ENCODE measurements around the gene NPPB. TPM values are rescaled to one million over a fixed set of nuclear protein-coding genes. Genes with fewer than 3 reads are reported as not detected.

Gene NPPB
- total RNA-seq, 1 experiment from 2014 or later = not detected

DNA sequence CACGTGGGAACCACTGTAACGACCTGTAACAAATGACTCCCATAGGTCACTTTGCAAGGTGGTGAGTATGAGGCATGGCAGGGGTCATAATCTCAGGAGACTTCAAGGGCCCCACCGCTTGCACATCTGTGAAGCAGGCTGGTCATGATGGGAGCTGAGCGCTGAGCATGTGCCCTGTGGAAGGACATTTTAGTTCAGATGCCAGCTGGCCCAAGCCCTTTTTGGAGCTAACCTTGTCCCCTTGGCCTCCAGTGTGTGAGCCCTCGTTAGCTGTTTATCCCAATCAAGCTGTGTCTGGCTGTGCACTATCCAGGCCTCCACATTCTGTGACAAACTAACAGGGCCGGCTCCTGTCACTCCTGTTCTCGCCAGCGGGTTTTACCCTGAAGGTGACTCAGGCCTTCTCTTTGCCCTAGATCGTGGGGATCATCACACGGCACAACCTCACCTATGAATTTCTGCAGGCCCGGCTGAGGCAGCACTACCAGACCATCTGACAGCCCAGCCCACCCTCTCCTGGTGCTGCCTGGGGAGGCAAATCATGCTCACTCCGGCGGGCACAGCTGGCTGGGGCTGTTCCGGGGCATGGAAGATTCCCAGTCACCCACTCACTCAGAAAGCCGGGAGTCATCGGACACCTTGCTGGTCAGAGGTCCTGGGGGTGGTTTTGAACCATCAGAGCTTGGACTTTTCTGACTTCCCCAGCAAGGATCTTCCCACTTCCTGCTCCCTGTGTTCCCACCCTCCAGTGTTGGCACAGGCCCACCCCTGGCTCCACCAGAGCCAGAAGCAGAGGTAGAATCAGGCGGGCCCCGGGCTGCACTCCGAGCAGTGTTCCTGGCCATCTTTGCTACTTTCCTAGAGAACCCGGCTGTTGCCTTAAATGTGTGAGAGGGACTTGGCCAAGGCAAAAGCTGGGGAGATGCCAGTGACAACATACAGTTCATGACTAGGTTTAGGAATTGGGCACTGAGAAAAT lies 18.7 kb downstream of the NPPB start (continued):
- TF ChIP-seq, protein P1, sequence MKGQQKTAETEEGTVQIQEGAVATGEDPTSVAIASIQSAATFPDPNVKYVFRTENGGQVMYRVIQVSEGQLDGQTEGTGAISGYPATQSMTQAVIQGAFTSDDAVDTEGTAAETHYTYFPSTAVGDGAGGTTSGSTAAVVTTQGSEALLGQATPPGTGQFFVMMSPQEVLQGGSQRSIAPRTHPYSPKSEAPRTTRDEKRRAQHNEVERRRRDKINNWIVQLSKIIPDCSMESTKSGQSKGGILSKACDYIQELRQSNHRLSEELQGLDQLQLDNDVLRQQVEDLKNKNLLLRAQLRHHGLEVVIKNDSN (CRISPR knock-in tag; IDR thresholded peaks at IDR 0.05) = no peak
- TF ChIP-seq, protein P2, sequence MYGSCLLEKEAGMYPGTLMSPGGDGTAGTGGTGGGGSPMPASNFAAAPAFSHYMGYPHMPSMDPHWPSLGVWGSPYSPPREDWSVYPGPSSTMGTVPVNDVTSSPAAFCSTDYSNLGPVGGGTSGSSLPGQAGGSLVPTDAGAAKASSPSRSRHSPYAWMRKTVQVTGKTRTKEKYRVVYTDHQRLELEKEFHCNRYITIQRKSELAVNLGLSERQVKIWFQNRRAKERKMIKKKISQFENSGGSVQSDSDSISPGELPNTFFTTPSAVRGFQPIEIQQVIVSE (CRISPR knock-in tag; IDR thresholded peaks at IDR 0.05; ENCODE audit: borderline replicate concordance) = no peak
- no peak for TF ChIP-seq GABPB1 (CRISPR knock-in tag; IDR thresholded peaks at IDR 0.05)
- TF ChIP-seq, protein P3, sequence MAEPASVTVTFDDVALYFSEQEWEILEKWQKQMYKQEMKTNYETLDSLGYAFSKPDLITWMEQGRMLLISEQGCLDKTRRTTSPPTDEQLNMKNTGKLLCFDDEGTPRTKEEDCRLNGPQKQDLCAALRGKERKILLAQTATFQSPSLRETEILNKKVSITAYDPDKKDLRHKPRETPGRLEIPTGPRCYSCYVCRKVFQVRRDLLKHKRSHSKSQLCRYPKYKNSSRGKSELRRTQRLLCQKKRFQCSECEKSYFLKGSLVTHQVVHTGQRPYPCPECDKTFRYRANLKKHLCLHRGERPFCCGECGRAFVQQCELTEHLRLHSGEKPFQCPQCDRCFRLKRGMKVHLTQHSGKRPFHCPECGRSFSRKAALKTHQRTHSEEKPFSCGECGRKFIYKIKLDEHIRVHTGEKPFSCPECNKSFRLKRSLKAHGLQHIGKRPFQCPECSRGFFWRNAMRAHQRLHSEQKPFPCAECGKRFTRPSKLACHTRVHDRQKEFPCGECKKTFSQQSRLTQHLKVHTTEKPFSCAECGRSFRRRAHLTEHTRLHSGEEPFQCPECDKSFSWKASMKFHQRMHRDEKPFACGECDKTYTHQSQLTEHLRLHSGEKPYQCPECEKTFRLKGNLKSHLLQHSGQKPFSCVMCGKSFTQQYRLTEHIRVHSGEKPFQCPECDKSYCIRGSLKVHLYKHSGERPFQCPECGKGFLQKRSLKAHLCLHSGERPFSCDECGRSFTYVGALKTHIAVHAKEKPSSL (CRISPR knock-in tag; conservative IDR thresholded peaks at IDR 0.05) = no peak
- no peak for TF ChIP-seq NFATC4 (CRISPR knock-in tag; IDR thresholded peaks at IDR 0.05)
- TF ChIP-seq ELF4 (CRISPR knock-in tag; IDR thresholded peaks at IDR 0.05; ENCODE audit: low read depth) = no peak
- TF ChIP-seq ZNF138 (CRISPR knock-in tag; conservative IDR thresholded peaks at IDR 0.05) = no peak

DNA sequence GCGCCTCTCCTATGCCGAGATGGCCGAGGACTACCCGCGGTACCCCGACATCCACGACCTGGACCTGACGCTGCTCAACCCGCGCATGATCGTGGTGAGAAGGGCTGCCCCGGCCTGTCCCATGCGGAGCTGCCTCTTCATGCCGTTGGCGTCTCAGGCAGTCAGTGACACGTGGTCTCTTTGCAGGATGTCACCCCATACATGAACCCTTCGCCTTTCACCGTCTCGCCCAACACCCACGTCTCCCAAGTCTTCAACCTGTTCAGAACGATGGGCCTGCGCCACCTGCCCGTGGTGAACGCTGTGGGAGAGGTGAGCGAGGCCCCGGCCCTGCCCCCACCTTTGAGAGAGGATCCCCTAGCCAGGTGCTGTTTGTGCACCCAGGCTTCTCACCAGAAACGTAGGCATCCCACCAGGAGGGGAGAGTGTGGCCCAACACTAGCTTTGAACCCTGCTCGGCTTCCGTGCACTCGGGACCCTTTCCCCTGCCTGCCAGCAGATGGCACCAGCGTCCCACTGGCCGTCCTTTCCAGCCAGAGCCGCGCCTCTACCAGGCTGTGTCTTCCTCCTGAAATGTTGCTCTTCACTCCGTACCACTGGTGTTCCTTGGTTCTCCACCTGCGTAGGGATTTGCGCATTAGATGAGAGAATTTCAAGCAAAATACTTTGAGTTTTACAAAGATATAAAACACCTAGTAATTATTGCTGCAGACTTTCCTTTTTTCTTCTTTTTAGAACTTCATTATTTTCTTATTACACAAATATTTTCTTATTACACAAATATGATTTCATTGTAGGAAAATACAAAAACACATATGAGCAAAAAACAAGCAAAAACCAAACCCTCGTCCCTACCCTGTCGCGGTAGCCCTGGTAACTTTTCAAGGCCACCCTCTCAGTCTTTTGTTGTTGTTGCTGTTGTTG lies 20.1 kb downstream of the NPPB start:
- POLR2A ChIA-PET = interaction anchor here (0.5 kb wide), 1 partner anchor 70 kb away, joined by 7 read pairs; no protein-coding TSS in a partner anchor
- Mint-ChIP-seq H3K36me3 (peaks cover 73% of the 10 kb centered on the region), H3K4me1 (no peaks in the 10 kb centered on the region), H3K4me3 (no peak overlapping the region), H3K9me3 (no peaks in the 10 kb centered on the region), H3K27me3 (ENCODE audit: low read depth) (no peaks in the 10 kb centered on the region), H3K27ac (no peak overlapping the region; the same call in 1 of the 2 replicates)
- DNase-seq (ENCODE audit: low spot score) (peak; percentile 84), ATAC-seq (peak; percentile 94)
- TF ChIP-seq RORB (CRISPR knock-in tag; IDR thresholded peaks at IDR 0.05) (no peak), CREM (CRISPR knock-in tag; IDR thresholded peaks at IDR 0.05) (no peak), CREB1 (CRISPR knock-in tag; IDR thresholded peaks at IDR 0.05) (no peak), NFATC4 (CRISPR knock-in tag; IDR thresholded peaks at IDR 0.05) (no peak), SP1 (CRISPR knock-in tag; conservative IDR thresholded peaks at IDR 0.05) (no peak)
- TF ChIP-seq, protein P4, sequence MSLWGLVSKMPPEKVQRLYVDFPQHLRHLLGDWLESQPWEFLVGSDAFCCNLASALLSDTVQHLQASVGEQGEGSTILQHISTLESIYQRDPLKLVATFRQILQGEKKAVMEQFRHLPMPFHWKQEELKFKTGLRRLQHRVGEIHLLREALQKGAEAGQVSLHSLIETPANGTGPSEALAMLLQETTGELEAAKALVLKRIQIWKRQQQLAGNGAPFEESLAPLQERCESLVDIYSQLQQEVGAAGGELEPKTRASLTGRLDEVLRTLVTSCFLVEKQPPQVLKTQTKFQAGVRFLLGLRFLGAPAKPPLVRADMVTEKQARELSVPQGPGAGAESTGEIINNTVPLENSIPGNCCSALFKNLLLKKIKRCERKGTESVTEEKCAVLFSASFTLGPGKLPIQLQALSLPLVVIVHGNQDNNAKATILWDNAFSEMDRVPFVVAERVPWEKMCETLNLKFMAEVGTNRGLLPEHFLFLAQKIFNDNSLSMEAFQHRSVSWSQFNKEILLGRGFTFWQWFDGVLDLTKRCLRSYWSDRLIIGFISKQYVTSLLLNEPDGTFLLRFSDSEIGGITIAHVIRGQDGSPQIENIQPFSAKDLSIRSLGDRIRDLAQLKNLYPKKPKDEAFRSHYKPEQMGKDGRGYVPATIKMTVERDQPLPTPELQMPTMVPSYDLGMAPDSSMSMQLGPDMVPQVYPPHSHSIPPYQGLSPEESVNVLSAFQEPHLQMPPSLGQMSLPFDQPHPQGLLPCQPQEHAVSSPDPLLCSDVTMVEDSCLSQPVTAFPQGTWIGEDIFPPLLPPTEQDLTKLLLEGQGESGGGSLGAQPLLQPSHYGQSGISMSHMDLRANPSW (CRISPR knock-in tag; conservative IDR thresholded peaks at IDR 0.05; ENCODE audit: low read depth) = no peak
- TF ChIP-seq, protein P5, sequence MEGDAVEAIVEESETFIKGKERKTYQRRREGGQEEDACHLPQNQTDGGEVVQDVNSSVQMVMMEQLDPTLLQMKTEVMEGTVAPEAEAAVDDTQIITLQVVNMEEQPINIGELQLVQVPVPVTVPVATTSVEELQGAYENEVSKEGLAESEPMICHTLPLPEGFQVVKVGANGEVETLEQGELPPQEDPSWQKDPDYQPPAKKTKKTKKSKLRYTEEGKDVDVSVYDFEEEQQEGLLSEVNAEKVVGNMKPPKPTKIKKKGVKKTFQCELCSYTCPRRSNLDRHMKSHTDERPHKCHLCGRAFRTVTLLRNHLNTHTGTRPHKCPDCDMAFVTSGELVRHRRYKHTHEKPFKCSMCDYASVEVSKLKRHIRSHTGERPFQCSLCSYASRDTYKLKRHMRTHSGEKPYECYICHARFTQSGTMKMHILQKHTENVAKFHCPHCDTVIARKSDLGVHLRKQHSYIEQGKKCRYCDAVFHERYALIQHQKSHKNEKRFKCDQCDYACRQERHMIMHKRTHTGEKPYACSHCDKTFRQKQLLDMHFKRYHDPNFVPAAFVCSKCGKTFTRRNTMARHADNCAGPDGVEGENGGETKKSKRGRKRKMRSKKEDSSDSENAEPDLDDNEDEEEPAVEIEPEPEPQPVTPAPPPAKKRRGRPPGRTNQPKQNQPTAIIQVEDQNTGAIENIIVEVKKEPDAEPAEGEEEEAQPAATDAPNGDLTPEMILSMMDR (IDR thresholded peaks at IDR 0.05) = peak; percentile 89
- TF ChIP-seq, protein P6, sequence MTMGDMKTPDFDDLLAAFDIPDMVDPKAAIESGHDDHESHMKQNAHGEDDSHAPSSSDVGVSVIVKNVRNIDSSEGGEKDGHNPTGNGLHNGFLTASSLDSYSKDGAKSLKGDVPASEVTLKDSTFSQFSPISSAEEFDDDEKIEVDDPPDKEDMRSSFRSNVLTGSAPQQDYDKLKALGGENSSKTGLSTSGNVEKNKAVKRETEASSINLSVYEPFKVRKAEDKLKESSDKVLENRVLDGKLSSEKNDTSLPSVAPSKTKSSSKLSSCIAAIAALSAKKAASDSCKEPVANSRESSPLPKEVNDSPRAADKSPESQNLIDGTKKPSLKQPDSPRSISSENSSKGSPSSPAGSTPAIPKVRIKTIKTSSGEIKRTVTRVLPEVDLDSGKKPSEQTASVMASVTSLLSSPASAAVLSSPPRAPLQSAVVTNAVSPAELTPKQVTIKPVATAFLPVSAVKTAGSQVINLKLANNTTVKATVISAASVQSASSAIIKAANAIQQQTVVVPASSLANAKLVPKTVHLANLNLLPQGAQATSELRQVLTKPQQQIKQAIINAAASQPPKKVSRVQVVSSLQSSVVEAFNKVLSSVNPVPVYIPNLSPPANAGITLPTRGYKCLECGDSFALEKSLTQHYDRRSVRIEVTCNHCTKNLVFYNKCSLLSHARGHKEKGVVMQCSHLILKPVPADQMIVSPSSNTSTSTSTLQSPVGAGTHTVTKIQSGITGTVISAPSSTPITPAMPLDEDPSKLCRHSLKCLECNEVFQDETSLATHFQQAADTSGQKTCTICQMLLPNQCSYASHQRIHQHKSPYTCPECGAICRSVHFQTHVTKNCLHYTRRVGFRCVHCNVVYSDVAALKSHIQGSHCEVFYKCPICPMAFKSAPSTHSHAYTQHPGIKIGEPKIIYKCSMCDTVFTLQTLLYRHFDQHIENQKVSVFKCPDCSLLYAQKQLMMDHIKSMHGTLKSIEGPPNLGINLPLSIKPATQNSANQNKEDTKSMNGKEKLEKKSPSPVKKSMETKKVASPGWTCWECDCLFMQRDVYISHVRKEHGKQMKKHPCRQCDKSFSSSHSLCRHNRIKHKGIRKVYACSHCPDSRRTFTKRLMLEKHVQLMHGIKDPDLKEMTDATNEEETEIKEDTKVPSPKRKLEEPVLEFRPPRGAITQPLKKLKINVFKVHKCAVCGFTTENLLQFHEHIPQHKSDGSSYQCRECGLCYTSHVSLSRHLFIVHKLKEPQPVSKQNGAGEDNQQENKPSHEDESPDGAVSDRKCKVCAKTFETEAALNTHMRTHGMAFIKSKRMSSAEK (CRISPR knock-in tag; IDR thresholded peaks at IDR 0.05; ENCODE audit: borderline replicate concordance) = no peak
- TF ChIP-seq, protein P7, sequence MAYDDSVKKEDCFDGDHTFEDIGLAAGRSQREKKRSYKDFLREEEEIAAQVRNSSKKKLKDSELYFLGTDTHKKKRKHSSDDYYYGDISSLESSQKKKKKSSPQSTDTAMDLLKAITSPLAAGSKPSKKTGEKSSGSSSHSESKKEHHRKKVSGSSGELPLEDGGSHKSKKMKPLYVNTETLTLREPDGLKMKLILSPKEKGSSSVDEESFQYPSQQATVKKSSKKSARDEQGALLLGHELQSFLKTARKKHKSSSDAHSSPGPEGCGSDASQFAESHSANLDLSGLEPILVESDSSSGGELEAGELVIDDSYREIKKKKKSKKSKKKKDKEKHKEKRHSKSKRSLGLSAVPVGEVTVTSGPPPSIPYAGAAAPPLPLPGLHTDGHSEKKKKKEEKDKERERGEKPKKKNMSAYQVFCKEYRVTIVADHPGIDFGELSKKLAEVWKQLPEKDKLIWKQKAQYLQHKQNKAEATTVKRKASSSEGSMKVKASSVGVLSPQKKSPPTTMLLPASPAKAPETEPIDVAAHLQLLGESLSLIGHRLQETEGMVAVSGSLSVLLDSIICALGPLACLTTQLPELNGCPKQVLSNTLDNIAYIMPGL (CRISPR knock-in tag; IDR thresholded peaks at IDR 0.05) = no peak
- CTCF ChIA-PET = interaction anchor here (0.5 to 3.0 kb wide), 52 partner anchors 9 to 832 kb away, joined by 3 to 44 read pairs (median 5); partner anchors contain the start of genes CLCN6, KIAA2013, MFN2 and MIIP

All from WTC11 (cell line).